Stimulated activated CD8-positive, alpha-beta memory T cell treated with anti-CD3 and anti-CD28 coated beads, Interleukin-4, amount 100 ng/mL, for 4 hours (primary cell): ENCODE measurements around the gene TUBGCP6.
A peak's percentile ranks its signal among the peaks of the same experiment; 100 is the strongest.

Source experiments
- DNase-seq, 2 donors: peaks; one replicate each; pipeline ENCODE4 v3.0.0-alpha.2; 2020; ENCODE audit warnings: low read depth in 2 of 2, low spot score in 1 of 2

The TUBGCP6 gene

DNA sequence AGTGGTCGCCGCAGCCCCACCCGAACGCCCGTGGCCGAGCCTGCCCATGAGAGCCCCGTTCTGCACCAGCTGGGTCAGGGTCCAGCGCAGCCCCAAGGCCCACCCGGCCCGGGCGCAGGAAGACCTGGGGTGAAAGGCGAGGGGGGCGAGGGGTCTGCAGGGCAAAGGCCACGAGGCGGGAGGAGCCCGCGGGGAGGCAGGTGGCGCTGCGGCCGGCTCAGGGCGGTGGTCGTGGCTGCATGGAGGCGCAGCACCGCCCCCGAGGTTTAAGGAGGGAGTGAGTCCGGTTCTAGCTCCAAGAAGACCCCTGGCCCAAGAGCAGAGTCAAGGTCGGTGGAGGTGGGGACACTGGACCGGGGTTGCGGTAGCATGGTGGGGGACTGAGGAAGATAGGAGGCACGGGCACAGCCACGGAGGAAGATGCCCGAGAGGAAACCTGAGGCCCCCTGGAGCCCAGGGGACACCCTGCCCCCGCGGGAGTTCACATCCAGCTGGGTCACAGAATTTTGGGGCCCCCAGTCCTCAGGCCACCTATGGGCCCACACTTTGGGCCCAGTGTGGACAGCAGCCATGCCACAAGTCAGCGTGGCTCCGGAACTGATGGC lies 6.8 kb upstream of the TUBGCP6 start:
- no peak for DNase-seq

DNA sequence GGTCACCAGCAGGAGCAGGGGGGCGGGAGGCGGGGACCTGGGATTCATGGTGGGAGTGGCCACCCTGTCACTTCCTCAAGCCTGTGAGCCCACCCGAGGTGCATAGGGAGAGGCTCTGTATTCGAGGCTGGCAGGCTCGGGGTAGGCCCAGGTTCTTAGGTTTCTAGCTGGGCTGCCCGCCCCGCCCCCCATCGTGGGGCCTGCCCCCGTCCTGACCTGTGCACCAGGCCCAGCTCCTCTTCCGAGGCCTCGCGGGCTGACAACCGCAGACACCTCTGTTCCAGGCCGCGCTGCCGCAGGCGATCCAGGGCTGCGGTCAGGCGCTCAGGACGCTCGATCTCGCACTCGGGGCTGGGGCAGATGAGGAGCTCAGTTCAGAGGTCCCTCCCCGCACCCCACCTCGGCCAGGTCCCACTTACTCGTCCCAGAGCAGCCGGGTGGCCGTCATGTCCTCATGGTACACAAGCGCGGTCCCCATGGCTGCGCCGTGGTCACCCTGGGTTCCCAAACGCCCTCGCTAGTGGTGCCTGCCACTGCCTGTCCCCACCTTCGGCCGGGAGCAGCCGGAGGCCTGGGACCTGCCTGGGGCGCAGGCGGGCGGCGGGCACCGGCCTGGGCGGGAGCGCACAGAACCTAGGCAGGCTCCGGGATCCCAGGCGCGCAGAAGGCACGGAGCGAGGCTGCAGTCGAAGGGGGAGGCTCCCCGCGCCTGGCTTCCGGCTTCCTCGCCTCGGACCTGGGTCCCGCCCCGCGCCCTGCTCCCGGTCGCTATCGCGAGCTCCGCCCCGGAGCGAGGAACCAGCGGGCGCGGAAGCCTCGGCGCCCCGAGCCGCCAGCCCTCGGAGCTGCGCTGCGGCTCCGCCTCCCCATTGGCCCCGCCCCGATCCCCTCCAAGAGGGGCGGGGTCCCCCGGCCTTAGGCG lies 6.0 kb upstream of the TUBGCP6 start, which contains the start of gene HDAC10:
Gene HDAC10, minus strand, starts transcription at position 711 of the 922 bp plus-strand sequence. Its CDS starts 233 bp downstream, at position 478.
- DNase-seq, result peak; percentile 22 to 55

DNA sequence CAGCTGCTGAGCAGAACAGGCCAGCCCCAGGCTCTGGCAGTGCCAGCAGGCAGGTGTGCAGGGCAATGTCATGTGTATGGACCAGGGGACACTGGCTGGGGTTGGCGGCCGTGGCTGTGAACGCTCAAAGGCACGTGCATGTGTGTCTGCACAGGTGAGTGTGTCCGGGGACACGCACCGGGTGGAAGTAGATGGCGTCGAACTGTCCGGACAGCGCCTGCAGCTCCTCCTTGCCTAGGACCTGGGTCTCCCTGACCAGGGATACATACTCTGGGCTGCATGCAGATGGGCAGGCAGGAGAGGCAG lies 5.4 kb upstream of the TUBGCP6 start:
- no peak for DNase-seq

DNA sequence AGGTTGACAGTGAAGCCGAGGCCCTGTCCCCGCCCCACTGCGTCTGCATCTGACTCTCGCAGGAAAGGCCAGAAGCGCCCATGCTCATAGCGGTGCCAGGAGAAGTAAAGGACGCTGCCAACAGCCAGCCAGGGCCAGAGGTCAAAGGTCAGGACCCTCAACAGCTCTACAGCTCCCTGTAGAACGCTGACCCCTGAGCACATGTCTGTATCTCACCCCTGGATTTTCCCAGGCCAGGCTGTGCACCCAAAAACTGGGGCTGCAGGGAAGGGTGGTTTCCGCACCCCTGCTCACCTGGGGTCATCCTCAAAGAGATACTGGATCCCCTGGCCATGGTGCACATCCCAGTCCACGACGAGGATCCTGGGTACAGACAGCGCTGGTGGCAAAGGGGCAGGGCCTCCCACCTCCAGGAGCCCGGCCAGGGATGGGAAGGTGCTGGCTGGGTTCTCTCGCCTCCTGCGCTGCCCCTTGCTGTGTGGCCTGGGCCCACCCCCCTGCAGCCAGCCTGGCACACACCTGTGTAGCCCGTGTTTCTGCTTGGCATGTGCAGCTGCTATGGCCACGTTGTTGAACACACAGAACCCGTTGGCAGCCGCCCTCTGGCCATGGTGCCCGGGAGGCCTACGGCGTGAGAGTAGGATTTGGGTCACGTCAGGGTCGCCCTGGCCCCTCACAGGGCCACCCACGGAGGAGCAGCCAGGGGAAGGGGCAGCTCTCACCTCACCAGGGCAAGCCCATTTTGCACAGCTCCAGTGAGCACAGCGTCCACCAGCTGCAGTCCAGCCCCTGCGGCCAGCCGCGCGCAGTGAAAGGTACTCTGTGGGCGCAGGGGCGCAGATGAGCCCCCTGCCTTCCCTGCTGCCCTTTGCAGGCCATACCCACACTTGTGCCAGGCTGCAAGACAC lies 4.8 kb upstream of the TUBGCP6 start:
- DNase-seq, result no peak

DNA sequence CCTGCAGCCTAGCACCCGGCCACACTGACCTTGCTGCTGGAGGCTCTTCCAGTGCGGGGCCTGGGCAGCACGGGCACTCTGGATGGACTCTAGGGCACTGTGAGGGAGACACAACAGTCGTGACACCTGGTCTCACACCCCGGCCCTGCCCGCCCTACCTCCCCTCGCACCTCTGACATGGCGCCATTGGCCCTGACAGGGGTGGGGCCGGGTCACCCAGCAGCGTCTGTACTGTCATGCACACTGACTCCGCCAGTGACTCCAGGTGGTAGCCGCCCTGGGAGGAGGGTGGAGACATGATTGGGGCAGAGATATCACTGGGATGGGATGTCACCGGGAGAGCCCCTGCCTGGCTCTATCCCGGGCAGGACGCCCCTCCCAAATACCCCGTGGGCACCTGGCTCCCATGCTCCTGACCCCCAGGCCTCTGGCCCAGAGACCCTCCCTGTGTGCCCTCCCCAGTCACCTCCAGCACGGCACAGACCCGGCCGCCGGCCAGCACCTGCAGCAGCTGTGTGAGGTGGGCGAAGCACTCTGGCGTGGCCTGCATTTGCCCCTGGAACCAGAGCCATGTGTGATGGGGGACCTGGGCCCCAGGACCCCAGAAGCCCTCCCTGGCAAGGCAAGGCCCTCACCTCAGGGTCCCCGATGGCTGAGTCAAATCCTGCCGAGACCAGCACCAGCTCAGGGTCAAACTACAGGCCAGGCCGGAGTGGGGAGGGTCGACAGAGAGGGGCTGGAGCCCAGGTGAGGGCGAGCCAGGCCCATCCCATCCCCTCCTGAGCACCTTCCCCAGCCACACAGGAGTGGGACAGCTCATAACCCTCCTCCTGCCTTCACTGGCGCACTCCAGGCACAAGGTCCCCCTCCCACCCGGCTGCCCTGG lies 3.6 kb upstream of the TUBGCP6 start:
- DNase-seq, result no peak

DNA sequence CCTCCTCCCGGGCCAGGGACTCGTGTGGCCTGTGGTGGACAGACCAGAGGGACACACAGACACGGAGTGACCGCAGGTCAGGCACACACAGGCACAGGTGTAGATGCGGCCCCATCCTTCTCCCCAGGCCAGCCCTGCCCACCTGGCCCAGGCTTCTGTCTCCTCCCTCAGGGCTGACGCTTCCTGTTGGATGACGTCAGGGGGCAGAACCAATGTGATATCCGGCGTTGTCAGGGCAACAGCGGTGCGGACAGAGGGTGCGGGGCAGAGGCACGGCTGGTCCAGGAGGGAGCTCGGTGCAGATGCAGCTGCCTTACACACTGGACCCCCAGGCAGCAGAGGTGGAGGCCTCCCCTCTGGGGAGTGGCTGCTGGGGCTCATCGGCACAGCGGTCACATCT lies 2.9 kb upstream of the TUBGCP6 start:
- no peak for DNase-seq

DNA sequence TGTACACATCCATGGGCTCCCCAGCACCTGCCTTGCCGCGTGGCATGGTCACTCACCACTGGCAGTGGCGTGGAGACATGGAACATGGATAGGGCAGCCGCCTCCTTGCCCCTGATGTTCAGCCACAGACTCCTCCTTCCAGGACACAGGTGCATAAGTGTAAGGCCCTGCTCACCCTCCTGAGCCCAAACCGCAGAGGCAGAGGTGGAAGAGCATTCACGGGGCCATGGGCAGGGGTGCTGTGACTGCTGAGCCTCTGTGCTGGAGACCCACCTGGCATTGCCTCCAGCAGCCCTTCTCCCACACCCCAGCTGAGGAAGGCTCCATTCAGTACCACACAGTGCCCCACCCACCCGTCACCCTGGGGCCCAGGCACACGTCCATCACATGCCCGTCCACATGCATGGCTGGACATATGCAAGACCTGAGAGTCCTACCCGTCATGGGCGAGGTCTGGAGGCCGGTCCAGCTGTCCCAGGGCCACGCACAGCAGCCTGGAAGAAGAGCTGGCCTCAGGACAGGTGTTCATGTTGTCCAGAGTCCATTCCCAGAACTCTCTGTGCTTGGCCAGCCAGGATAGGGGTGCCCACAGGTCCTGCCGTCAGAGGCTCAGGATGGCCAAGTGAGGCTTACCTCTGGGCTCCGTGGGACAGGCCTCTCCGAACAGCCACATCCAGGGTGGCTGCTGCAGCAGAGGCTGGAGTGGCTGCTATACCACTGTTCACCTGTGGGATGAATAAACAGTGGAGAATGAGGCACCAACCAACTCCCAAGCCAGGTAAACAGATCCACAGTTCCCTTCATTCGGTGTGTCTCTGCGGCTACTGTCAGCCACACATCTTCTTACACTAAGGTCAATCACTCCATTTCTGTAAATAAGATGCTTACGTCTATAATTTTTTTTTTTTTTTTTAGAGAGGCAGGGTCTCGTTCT lies 1.7 kb upstream of the TUBGCP6 start:
- no peak for DNase-seq

DNA sequence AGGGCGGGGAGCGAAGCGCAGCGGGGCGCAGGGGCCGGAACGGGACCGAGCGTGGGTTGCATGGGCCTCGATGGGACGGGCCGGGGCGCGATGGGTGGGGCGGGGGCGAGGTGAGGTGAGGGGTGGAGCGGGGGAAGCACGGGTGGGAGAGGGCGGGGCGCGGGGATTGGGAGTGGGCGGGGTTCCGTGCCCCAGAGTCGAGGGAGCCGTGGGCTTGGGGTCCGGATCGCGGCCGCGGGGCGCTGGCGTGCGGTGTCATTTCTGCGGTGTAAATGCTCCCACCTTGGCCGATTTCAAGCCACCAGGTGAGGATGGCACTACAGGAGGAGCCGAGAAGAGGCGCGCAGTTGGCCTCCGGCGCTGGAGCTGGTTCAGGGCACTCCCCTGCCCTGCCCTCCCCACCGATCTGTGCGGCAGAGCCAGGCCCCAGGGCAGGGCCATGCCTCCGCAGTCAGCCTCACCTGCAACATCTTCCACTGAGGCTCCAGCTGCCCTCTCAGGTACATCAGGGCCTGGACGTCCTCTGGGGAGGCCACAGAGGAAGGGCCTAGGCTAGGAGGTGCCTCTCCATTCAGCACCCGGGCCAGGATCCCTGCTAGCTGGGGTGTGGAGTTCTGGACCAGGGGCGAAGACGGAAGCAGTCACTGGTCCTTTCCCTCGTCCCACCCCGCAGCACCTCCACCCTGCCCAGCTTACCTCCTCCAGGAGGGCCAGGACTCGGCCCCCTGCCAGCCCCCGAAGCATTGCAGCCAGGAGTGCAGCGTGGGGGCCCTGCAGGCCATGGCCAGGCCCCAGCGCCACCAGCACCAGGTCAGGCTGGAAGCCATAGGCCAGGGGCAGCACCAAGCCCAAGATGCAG lies 620 bp upstream of the TUBGCP6 start:
- no peak for DNase-seq

DNA sequence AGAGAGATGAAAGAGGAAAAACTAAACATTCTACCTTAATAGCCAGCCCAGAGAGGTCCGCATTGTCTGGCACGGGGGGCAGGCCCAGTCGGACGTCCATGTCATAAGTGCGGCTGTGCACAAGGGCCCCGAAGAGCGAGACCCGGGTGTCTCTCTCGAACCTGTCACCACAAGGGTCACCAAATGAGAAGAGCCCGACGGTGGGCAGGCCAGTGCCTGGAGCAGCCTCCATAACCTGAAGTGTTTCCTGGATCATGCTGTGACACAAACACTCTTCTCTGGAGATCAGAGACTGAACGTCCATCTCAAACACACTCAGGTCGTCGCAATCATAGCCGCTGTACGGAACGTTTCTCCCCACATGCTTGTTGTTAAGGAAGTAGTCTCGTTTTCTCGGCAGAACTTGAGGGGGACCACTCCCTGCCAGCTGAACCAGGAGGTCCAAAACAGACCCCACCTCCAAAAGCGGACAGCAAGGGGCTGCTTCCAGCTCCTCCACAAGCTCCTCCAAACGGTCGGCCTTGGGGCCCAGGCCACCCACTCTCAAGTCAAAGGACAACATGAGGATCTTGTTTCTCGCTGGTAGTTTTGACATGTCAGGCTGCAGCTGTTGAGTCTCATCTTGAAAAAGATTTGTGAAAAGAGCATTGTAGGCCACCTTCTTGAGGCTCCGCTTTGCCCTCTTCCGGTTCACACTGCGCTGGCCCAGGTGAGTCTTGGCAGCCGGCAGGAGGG lies 971 bp downstream of the TUBGCP6 start:
- DNase-seq, result no peak

DNA sequence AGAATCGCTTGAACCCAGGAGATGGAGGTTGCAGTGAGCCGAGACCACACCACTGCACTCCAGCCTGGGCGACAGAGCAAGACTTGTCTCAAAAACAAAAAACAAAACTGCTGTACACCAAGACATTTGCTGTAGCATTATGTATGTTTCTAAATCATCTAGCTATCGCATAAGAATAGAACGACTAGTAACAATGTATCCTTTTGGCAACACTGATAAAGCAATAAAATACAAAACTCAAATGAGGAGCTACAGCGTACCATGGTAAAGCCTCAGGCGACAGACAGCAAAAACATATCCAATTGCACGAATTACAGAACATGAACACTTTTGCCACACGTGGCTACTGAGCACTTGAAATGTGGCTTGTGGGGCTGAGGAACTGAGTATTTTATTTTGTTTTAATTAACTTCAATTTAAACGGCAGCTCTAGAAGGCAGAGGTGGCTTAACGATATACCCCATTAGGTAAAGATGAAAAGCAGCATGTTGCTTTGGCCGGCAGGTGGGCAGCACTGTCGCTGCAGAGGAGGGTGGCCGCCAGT lies 2.3 kb downstream of the TUBGCP6 start:
- DNase-seq, result no peak

DNA sequence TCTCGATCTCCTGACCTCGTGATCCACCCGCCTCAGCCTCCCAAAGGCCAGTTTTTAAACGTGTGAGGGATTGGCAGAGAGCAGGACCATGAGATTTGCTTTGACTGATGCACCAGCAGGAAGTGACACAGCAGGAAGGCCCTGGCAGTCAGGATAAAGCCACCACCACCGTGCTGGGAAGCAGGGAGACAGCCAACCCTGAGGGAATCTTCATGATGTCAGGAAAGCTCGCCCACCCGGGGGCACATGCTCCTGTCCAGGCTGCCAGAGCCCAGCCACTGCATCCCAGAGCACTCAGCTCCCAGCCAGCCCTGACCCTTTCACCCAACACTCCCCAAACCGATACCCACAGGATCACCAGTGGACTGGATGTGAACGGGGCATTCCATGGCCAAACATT lies 6.1 kb downstream of the TUBGCP6 start:
- no peak for DNase-seq

DNA sequence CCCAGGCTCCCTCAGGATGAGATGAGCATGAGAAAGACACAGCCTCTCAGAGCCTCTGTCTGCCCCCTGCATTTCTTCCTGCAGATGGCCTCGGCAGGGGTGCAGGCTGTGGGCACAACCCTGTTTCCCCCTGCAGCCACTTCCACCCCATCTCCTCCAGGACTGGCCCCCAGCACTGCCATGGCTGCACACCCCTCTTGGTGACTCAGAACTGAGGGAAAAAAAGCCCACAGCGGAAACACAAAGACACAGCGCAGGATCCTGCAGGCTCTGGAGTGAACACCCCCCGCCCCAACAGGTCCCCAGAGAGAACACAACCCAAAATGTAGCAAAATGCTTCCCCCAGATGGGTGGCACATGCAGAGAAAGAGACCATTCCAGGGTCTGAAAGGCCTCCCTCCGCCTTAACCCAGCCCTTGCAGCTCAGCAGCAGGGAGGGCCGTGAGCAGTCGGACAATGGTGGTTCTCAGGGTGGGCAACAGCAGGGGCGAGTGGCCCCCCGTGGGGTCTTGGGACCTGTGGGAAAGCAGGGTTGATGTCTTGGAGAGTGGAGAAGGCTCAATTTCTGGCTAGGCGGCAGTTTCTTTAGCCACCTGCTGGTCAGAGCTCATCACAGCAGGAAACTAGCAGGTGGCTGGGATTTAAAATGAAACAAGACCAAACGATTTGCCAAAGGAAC lies 8.0 kb downstream of the TUBGCP6 start:
- no peak for DNase-seq

DNA sequence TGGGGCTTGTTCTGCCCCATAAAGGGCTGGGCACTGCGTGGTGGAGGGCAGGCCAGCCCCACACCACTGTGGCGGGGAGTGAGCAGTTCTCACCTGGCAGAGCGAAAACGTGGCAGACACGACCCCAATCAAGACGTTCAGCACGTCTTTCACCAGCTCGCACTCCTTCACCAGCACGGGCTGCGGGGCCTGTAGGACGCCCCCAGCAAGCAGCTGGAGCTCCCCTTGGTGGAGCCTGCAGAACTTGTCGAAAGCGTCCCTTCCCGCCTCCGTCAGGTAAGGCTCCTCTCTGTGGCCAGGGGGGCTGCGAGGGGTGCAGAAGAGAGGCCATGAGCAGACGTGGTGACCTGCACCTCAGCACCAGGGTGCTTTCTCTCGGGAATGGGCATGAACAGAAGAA lies 11.6 kb downstream of the TUBGCP6 start:
- DNase-seq, result no peak

DNA sequence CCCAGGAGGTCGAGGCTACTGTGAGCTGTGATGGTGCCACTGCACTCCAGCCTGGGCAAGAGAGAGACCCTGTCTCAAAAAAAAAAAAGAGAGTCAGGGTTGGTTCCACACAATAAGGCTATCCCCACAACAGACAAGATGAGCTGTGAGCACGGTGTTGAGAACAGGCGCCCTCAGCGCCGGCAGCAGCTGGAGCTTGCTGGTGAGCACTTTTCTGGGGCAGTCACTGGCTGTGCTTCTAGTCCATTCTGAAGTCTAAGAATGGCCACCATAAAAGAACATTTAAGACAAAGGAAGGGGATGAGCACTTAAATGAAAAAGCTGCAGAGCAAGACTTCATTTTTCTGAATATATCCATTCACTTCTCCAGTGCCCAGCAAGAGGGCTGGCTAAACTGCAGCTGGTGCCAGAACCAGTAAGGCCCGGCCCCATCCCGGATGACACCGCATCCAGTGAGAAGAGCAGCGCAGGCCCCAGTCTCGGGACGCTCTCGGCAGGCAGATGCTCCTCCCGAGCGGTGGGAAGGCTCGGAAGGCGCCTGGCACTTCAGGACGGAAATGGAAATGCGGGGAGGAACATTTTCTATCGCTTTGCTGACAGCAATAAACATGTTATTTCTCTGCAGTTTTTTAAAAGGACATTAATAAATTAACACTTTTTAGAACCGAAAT lies 12.2 kb downstream of the TUBGCP6 start:
- DNase-seq, result no peak

DNA sequence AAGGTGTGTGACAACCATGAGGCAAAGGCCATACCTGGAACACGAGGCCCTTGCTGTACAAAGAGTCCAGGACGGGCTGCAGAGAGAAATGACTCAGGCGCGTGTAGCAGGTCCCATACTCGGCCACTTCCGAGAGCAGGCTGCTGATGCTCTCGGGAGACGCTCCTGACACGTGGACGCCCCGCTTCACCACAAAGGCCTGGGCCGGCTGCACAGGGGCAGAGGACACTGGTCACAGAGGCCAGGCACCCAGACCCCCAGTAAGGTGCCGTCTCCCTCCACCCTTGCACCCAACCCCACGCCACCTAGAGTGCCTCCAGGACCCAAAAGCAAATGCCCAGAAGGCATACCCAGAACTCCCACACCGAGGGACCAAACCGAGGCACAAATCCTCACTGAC lies 15.5 kb downstream of the TUBGCP6 start:
- DNase-seq, result no peak

DNA sequence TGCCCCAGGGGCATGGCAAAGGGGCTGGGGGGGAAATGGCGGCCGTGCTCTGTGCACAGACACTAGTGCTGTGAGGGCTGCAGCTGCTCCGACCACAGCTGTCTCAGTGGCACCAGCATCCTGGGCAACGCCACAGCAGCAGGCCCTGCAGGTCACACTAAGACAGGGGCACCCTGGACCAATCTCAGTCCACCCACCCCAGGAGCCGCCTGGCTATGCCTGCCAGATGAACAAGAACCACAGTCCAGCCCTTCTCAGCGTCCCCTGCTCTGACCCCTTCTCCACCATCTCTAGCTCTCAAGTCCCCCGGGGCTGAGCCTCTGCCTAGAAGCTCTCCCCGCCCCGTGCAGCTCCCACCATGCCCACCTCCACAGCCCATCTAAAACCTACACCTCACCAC lies 16.5 kb downstream of the TUBGCP6 start:
- no peak for DNase-seq
